Measurements from ENCODE around the gene CDC42BPB. TPM values are rescaled to one million over a fixed set of nuclear protein-coding genes. Genes with fewer than 3 reads are reported as not detected.
A peak's percentile ranks its signal among the peaks of the same experiment; 100 is the strongest.

Gene CDC42BPB
- total and polyA plus RNA-seq, 2 of the 4 experiments (the other 2 are of a cell fraction), result 49.1 to 81.4 TPM

GRCh38 chr14:102943979-102944378 is 113.4 kb downstream of the CDC42BPB start:
- Histone ChIP-seq H2BK20ac (ENCODE audit: low read depth, low read length) (no peak overlapping the region), H3K4me3 (ENCODE audit: insufficient read depth, low read depth, low read length) (no peak overlapping the region), H3K27ac (ENCODE audit: insufficient read depth, low read length) (no peak overlapping the region), H3K36me3 (ENCODE audit: control insufficient read depth, insufficient read depth, low read length) (peaks cover 81% of the 10 kb centered on the region), H2AK5ac (ENCODE audit: low read depth, low read length) (no peak overlapping the region), H3K23ac (ENCODE audit: low read depth, low read length) (no peak overlapping the region), H2BK5ac (ENCODE audit: low read depth, low read length, poor library complexity, severe bottlenecking) (no peak overlapping the region), H4K20me1 (ENCODE audit: insufficient read depth, low read length) (peaks cover 10% of the 10 kb centered on the region), H2AFZ (replicated peaks; ENCODE audit: low read length, poor library complexity) (no peak overlapping the region), H4K91ac (ENCODE audit: insufficient read depth, low read depth, low read length) (no peak overlapping the region), H3K79me1 (ENCODE audit: low read depth in 1 of 2, low read length in 2 of 2) (peaks cover 3 to 31% of the 10 kb centered on the region in 2 experiments; a peak in 3 of 4 replicates), H3K56ac (ENCODE audit: extremely low read depth, insufficient read depth, low read length) (no peak overlapping the region), H3K9ac (ENCODE audit: low read depth, low read length) (no peak overlapping the region), H4K8ac (ENCODE audit: low read depth in 2 of 2, low read length in 2 of 2) (no peak overlapping the region), H3K4me2 (ENCODE audit: low read depth, low read length) (no peak overlapping the region), H3K27me3 (ENCODE audit: control insufficient read depth, insufficient read depth, low read length) (no peaks in the 10 kb centered on the region), H3K18ac (ENCODE audit: low read depth, low read length) (no peak overlapping the region), H3K14ac (replicated peaks; ENCODE audit: low read depth, low read length) (no peak overlapping the region), H3K9me3 (ENCODE audit: control insufficient read depth, insufficient read depth, low read length) (no peaks in the 10 kb centered on the region), H3K9me1 (ENCODE audit: insufficient read depth, low read length) (peaks cover 8% of the 10 kb centered on the region), H4K5ac (ENCODE audit: low read depth, low read length) (no peak overlapping the region), H2BK120ac (ENCODE audit: low read depth, low read length) (no peak overlapping the region), H3K4ac (ENCODE audit: low read depth, low read length) (no peak overlapping the region), H2AK9ac (replicated peaks; ENCODE audit: low read depth, low read length, poor library complexity) (no peak overlapping the region), H2BK15ac (ENCODE audit: low read depth, low read length) (no peak overlapping the region), H3K4me1 (ENCODE audit: control insufficient read depth, insufficient read depth, low read length) (peaks cover 4% of the 10 kb centered on the region)
- DNase-seq (no peak), ATAC-seq (ENCODE audit: low read depth) (no peak)
- CTCF ChIA-PET, result no interaction called here
- POLR2A ChIA-PET (ENCODE audit: unreplicated experiment), result interaction anchor here (0.7 kb wide), 1 partner anchor 247 kb away, joined by 3 read pairs; no protein-coding TSS in a partner anchor
- TSS peak; percentile 66 for BruUV-seq (replicated peaks)
- TF ChIP-seq USF2 (IDR thresholded peaks at IDR 0.05; ENCODE audit: low read depth, low read length), result no peak
- no peak for TF ChIP-seq SMC3 (IDR thresholded peaks at IDR 0.05; ENCODE audit: low read depth, low read length)
- TF ChIP-seq MXI1 (IDR thresholded peaks at IDR 0.05; ENCODE audit: borderline replicate concordance, low read depth, low read length), result no peak
- TF ChIP-seq RFX5 (IDR thresholded peaks at IDR 0.05; ENCODE audit: low read depth, low read length), result no peak
- TF ChIP-seq RCOR1 (IDR thresholded peaks at IDR 0.05; ENCODE audit: insufficient replicate concordance, low read length), result no peak
- TF ChIP-seq CEBPB (IDR thresholded peaks at IDR 0.05; ENCODE audit: low read depth, low read length), result no peak
- TF ChIP-seq POLR2A (IDR thresholded peaks at IDR 0.05; ENCODE audit: low read depth, low read length), result no peak
- TF ChIP-seq MAFK (IDR thresholded peaks at IDR 0.05; ENCODE audit: low read depth, low read length), result no peak
- TF ChIP-seq MAZ (IDR thresholded peaks at IDR 0.05; ENCODE audit: borderline replicate concordance, low read depth, low read length), result no peak
- TF ChIP-seq NFE2L2 (IDR thresholded peaks at IDR 0.05; ENCODE audit: low read depth, low read length), result no peak
- no peak for TF ChIP-seq FOS (IDR thresholded peaks at IDR 0.05; ENCODE audit: low read depth, low read length)
- no peak for TF ChIP-seq ELK1 (IDR thresholded peaks at IDR 0.05; ENCODE audit: borderline replicate concordance, low read depth, low read length)
- TF ChIP-seq BHLHE40 (IDR thresholded peaks at IDR 0.05; ENCODE audit: low read depth, low read length), result no peak
- TF ChIP-seq CTCF (conservative IDR thresholded peaks at IDR 0.05; ENCODE audit: low read depth, low read length), result no peak
- no peak for TF ChIP-seq RAD21 (IDR thresholded peaks at IDR 0.05; ENCODE audit: low read length)
- TF ChIP-seq CHD1 (IDR thresholded peaks at IDR 0.05; ENCODE audit: low read depth, low read length), result no peak
- dilution Hi-C loops (cut with HindIII; ENCODE audit: low sequenced_read_pairs, unreplicated experiment), result no loop called here
- in situ Hi-C loops (cut with MboI; ENCODE audit: low sequenced_read_pairs), result no loop called here
- intact Hi-C loops (cut with micrococcal nuclease), result no loop called here
- 96% methylated on average over 13 of the region's 15 CpGs; no CpG with 5 or more reads in 1 of the 2 experiments for WGBS, 2 experiments (ENCODE audit: extremely low coverage in 2 of 2, insufficient read length in 1 of 2)
